Natural killer cell (primary cell): ENCODE measurements around the gene IL17B. TPM values are rescaled to one million over a fixed set of nuclear protein-coding genes. Genes with fewer than 3 reads are reported as not detected.
A peak's percentile ranks its signal among the peaks of the same experiment; 100 is the strongest.

Source experiments
- ATAC-seq, 3 donors: fragments of 150-1000 bp in 2 of 3; fragments of 200-7000 bp in 1 of 3; cut with Tn5 transposase; 1 replicate in 1 of 3; 2 replicates in 2 of 3; pipeline ENCODE4 v1.10.0; 2021; ENCODE audit warnings: mild to moderate bottlenecking in 2 of 3, moderate library complexity in 2 of 3
- DNase-seq, 2 donors: peaks; one replicate each; pipeline versions ENCODE4 v3.0.0 to v3.0.0-alpha.2; 2013 to 2021; ENCODE audit warnings: mixed read lengths in 1 of 2
- H3K27ac ChIP-seq: one replicate; pipeline ENCODE4 v1.5.1; 2013; ENCODE audit warnings: mild to moderate bottlenecking, low read length
- H3K27me3 ChIP-seq: one replicate; pipeline ENCODE4 v1.6.1; 2013; ENCODE audit warnings: low read length; ENCODE audit not compliant: control insufficient read depth, insufficient read depth
- H3K36me3 ChIP-seq: one replicate; pipeline ENCODE4 v1.6.1; 2013; ENCODE audit warnings: low read length; ENCODE audit not compliant: control insufficient read depth, insufficient read depth
- H3K4me1 ChIP-seq: one replicate; pipeline ENCODE4 v1.6.1; 2013; ENCODE audit warnings: low read length; ENCODE audit not compliant: control insufficient read depth, insufficient read depth
- H3K4me3 ChIP-seq: one replicate; pipeline ENCODE4 v1.5.1; 2013; ENCODE audit warnings: low read length
- H3K9me3 ChIP-seq: one replicate; pipeline ENCODE4 v1.6.1; 2013; ENCODE audit warnings: low read length; ENCODE audit not compliant: control insufficient read depth, insufficient read depth
- H3K27ac Mint-ChIP-seq, 2 donors: one replicate each; pipeline ENCODE4 v1.8.0; 2022; ENCODE audit warnings: mild to moderate bottlenecking in 2 of 2, mixed read lengths in 2 of 2, moderate library complexity in 1 of 2
- H3K27me3 Mint-ChIP-seq, 2 donors: one replicate each; pipeline ENCODE4 v1.8.0; 2022; ENCODE audit warnings: low read depth in 2 of 2, mixed read lengths in 2 of 2
- H3K36me3 Mint-ChIP-seq: one replicate; pipeline ENCODE4 v1.8.0; 2022; ENCODE audit warnings: mixed read lengths
- H3K4me1 Mint-ChIP-seq, 2 donors: one replicate each; pipeline ENCODE4 v1.8.0; 2022; ENCODE audit warnings: mixed read lengths in 2 of 2
- H3K4me3 Mint-ChIP-seq: one replicate; pipeline ENCODE4 v1.8.0; 2022; ENCODE audit warnings: mild to moderate bottlenecking, moderate library complexity, mixed read lengths
- H3K9me3 Mint-ChIP-seq, 2 donors: one replicate each; pipeline ENCODE4 v1.8.0; 2022; ENCODE audit warnings: mixed read lengths in 2 of 2
- WGBS: methylation state at CpG from one replicate; pipeline ENCODE4 v1.1.7; 2013; ENCODE audit warnings: missing lambda C conversion rate; ENCODE audit not compliant: insufficient coverage; 5-methylcytosine and 5-hydroxymethylcytosine counted together
- intact Hi-C: fragments of 100-400 bp; cut with micrococcal nuclease; formaldehyde crosslinking; loops from one replicate; pipeline ENCODE4 v1.14.2; 2022
- total RNA-seq, 4 donors: library from RNA; stranded (reverse); fragments of 120-200 nt in 1 of 4; gene quantifications; one replicate each; pipeline versions ENCODE4 v1.2.3 to v1.2.4, GENCODE V29; 2013 to 2022
- TF ChIP-seq, protein P1 (sequence below): fragments of 200-600 bp; IDR thresholded peaks from one replicate; pipeline ENCODE4 v1.8.0; 2022; ENCODE audit warnings: antibody characterized with exemption

Gene IL17B
- total RNA-seq, 3 donors from 2014 or later (not counting 1 experiment from before 2014, with no cell fraction given): not detected

DNA sequence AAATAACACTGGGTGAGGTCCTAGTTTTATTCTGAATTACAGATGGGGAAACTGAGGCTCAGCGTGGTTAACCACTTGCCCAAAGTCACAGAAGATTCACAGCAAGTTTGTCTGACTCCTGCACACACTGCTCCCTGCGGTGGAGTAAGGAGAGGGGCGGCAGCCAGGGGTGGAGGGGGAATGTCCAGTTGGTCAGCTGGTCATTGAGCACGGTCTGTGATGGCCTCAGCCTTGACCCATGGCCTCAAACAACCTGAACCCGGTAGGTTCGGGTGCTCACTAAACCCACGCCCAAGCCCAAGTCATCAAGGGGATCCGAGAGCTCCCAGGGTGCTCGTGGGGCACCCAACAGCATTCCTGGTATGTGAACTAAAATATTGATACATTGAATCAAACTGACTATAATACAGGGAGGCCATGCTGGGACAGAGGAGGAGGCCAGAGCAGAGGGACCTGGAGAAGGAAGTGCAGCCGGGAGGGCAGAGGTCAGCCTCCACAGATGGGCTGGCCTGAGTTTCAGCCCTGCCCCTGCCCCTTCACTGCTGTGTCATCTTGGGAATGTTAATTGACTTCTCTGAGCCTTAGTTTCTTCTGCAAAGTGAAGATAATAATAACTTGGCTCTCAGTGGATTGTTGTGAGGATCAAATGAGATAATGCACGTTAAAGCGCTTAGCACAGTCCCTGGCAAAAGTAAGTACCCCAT is 3.6 kb upstream of the IL17B start:
- Histone ChIP-seq H3K36me3 (no peaks in the 10 kb centered on the region), H3K4me1 (peaks cover 5% of the 10 kb centered on the region), H3K9me3 (no peaks in the 10 kb centered on the region), H3K27ac (no peak overlapping the region), H3K4me3 (no peak overlapping the region), H3K27me3 (no peaks in the 10 kb centered on the region)
- Mint-ChIP-seq H3K4me1 (peaks cover 0 to 4% of the 10 kb centered on the region in 2 donors), H3K36me3 (no peaks in the 10 kb centered on the region), H3K9me3 (no peaks in the 10 kb centered on the region), H3K4me3 (no peak overlapping the region), H3K27me3 (no peaks in the 10 kb centered on the region), H3K27ac (no peak overlapping the region)
- intact Hi-C loops: loop anchor here (1.0 kb wide), 1 partner anchor 182 kb away; no protein-coding TSS in a partner anchor
- WGBS: 89% methylated on average over 12 of the region's 12 CpGs
- DNase-seq (no peak), ATAC-seq (no peak)
- TF ChIP-seq, protein P1, sequence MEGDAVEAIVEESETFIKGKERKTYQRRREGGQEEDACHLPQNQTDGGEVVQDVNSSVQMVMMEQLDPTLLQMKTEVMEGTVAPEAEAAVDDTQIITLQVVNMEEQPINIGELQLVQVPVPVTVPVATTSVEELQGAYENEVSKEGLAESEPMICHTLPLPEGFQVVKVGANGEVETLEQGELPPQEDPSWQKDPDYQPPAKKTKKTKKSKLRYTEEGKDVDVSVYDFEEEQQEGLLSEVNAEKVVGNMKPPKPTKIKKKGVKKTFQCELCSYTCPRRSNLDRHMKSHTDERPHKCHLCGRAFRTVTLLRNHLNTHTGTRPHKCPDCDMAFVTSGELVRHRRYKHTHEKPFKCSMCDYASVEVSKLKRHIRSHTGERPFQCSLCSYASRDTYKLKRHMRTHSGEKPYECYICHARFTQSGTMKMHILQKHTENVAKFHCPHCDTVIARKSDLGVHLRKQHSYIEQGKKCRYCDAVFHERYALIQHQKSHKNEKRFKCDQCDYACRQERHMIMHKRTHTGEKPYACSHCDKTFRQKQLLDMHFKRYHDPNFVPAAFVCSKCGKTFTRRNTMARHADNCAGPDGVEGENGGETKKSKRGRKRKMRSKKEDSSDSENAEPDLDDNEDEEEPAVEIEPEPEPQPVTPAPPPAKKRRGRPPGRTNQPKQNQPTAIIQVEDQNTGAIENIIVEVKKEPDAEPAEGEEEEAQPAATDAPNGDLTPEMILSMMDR: no peak

DNA sequence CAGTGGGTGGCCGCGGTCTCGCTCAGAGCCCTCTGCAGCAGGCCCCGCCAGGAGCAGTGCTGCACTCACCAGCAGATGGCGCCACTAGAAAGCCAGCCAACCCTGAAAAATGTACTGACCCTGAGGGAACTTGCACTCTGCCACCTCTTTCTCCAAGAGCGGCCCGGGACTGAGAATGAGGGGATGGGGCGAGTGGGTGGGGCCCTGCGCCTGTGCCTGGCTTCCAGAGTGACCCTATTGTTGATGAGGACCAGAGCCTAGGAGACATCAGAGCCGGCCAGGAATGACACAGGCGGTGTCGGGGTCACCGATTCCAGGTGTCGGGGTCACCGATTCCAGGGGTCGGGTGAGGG is 2.9 kb upstream of the IL17B start:
- Mint-ChIP-seq H3K4me1 (peaks cover 0 to 4% of the 10 kb centered on the region in 2 donors), H3K9me3 (no peaks in the 10 kb centered on the region), H3K36me3 (no peaks in the 10 kb centered on the region), H3K27ac (no peak overlapping the region), H3K4me3 (no peak overlapping the region), H3K27me3 (no peaks in the 10 kb centered on the region)
- WGBS: 47% methylated on average over 16 of the region's 16 CpGs
- intact Hi-C loops: loop anchor here (1.0 kb wide), 1 partner anchor 182 kb away; no protein-coding TSS in a partner anchor
- TF ChIP-seq, protein P1: peak; percentile 91
- no peak overlapping the region for H3K4me3 ChIP-seq
- no peaks in the 10 kb centered on the region for H3K9me3 ChIP-seq
- H3K36me3 ChIP-seq: no peaks in the 10 kb centered on the region
- peaks cover 5% of the 10 kb centered on the region for H3K4me1 ChIP-seq
- H3K27me3 ChIP-seq: no peaks in the 10 kb centered on the region
- ATAC-seq: peak; percentile 64 to 90 (median 82)
- DNase-seq: peak; percentile 60 to 82
- no peak overlapping the region for H3K27ac ChIP-seq

DNA sequence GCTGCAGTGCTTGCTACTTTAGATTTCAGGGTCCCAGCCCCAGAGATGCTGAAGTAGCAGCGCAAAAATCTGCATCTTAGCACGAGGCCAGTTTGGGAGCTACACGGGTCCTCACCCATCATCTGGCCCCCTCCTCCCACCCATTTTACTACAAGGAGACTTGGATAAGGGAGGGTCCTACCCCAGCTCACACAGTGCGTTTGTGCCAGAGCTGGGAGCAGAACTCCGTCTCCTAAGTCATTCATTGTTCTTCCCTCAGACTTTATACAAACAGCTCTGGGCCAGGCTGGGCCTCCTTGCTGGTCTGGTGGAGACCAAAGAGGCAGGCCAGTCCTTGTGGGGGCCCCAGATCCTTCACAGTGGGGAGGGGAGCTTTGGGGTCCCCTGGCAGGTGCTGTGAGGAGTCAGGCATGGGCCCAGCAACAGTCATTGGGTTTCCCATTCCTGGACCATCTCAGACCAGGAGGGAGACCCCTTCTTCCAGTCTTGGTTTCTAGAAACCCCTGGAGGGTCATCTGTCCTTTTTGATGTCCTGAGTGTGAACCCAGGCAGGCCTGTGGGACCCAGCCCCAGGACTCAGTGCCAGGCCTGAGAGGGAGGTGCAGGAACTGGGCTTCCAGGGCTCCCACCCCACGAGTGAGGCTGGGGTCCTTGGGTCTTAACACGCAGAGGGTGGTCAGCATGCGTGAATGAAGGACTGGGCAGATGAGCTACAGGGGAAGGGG is 2.3 kb upstream of the IL17B start:
- no peak for ATAC-seq
- peaks cover 0 to 4% of the 10 kb centered on the region in 2 donors for H3K4me1 Mint-ChIP-seq
- Histone ChIP-seq H3K27ac (no peak overlapping the region), H3K4me1 (peaks cover 5% of the 10 kb centered on the region), H3K4me3 (no peak overlapping the region), H3K27me3 (no peaks in the 10 kb centered on the region), H3K9me3 (no peaks in the 10 kb centered on the region), H3K36me3 (no peaks in the 10 kb centered on the region)
- no peaks in the 10 kb centered on the region for H3K9me3 Mint-ChIP-seq
- no peak for DNase-seq
- TF ChIP-seq, protein P1: no peak
- no peak overlapping the region for H3K4me3 Mint-ChIP-seq
- H3K36me3 Mint-ChIP-seq: no peaks in the 10 kb centered on the region
- 53% methylated on average over 8 of the region's 8 CpGs for WGBS
- no peaks in the 10 kb centered on the region for H3K27me3 Mint-ChIP-seq
- intact Hi-C loops: no loop called here
- H3K27ac Mint-ChIP-seq: no peak overlapping the region
